Hematopoietic multipotent progenitor cell treated with erythropoietin and hydrocortisone succinate and interleukin-3 and kit ligand, for 17 days (in vitro differentiated cells): ENCODE measurements around the gene SLC10A3.

Experiments
- DNase-seq: peaks from one replicate; pipeline ENCODE4 v3.0.0-alpha.2; 2015; ENCODE audit warnings: low spot score

Gene SLC10A3

GRCh38 chrX:154484255-154485149 lies 5.9 kb downstream of the SLC10A3 start:
- DNase-seq, result peak; percentile 88

DNA sequence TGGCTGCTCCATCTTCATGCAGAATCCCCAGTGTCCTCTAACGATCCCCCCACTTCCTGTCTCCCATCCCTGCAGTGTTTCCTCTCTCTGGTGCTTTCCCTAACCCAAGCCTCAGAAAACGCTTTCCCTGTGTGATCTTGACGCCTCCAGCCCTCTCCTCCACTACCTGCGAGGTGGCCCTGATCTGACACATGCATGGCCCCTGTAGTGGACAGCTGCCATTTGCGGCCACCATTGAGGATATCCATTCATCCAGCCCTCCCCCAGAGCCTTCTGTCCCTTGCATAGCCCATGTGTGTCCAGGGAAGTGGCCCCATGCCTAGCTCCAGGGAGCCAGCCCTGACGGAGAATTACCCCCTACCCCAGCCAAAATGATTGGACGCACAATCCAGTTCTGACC lies 7.1 kb downstream of the SLC10A3 start:
- no peak for DNase-seq

DNA sequence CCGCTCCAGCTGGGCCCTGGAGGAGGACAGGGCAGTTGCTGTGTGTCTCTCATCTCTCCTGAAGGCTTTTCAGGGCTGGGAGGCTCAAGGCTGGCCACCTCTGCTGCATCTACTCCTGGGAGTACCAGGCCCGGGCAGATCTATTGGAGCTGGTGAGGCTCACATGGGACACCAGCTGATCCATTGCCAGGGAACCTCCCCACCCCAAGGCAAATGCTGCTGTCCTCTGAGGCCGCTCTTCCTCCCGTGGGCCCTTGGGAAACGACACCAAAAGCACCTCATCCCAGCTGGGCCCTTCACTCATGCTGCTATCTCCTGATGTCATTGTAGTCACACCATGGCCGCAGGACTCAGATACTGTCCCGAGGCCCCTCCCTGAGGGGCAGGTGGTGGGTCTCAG lies 7.6 kb downstream of the SLC10A3 start:
- no peak for DNase-seq

GRCh38 chrX:154481911-154482601 lies 8.4 kb downstream of the SLC10A3 start:
- no peak for DNase-seq

DNA sequence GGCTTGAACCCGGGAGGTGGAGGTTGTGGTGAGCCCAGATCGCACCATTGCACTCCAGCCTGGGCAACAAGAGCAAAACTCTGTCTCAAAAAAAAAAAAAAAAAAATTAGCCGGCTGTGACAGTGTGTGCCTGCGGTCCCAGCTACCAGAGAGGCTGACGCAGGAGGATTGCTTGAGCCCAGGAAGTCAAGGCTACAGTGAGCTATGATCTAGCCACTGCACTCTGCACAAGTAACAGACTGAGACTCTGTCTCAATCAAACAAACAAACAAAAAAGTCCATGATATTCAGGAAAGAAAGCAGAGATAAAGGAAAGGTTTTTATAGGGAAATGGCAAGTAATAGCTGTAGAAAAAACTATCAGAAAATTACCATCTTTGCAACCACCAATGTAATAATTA lies 9.2 kb downstream of the SLC10A3 start:
- DNase-seq, result no peak

DNA sequence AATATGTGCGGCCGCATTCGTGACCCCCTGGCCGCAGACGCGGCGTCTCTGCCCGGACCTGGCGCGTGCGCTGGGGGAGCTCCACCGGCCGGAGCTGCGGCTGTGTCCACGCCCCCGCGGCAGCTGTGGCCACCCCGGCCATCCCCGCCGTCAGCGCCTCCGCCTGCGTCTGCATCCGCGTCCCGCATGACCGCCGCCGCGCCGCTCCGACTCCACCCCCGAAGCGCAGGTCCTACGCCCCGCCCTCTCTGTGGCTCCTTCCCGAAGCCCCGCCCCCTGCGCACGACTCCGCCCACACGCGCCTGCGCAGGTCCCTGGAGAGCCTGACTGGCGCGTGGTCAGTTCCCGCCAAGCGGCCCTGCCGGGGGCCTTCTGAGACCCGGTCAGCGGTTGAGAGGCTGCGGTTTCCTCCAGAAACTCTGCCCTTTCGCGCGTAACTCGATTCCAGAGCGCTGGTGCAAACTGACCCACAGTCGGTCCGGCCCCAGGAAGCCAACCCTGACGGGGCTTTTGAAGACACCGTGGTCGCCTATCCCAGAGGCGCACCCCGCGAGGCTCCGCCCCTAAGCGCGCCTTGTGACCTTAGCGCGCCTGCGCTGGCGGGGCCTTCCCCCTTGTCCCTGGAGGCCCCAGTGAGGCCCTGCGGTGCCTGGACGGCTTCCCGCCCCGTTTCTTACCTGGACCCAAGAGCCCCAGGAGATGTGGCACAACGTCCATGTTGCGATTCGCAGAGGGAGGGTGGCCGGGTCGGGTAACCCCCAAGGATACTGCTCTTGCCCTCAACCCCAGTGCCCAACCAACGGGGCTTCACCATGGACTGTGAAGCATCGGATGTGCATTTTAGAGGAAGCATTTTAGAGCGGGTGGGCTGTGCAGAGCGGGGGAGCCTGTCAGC lies 11.5 kb downstream of the SLC10A3 start, which contains the start of gene LAGE3:
Gene LAGE3, minus strand, starts transcription at position 554 of the 895 bp plus-strand sequence. Its CDS starts 366 bp downstream, at position 188.
- DNase-seq, result peak; percentile 93

DNA sequence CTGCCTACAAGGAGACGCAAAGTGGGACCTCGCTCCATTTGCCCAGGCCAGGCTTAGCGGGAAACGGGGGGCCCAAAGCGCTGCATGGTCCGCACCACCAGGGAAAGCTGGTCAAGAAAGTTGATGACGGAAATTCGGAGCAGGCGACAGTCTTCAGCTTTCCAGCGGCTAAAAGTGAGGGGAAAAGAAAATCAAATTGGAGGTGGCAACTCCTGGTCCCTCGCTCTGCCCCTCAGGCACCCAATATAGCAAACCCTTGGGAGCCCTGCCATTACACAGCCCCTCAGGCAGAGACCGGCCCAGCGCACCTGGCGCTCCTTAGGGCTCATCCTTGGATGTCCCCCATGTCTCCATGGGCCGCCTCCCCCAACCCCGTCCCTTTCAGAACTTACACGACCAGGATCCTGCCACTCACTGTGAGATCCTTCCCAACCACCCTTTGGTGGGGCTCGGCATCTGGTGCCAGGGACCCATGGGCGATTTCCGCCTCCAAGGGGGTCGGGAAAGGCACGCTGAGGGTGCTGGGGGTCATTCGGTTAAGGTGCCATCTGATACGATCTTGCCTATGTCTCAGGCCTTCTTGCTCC lies 12.4 kb downstream of the SLC10A3 start:
- no peak for DNase-seq

DNA sequence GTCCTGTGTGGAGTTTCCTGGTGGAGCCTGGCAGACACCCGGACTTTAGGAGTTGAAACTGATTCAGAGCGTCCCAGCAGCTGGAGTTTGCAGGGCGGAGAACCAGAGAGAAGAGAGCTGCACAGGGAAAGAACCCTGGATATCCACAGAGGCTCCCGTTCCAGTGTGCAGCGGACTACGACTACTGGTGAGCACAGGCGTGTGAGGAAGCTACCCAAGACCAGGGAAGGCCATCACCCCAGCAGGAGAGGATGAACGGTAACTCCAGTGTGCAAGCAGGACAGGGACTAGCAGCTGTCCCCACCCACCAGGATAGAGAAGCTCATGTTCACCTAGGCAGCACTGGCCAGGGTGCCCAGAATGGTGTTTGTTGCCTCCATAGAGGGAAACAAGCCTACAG lies 13.6 kb downstream of the SLC10A3 start:
- no peak for DNase-seq

- no peak for DNase-seq
Measured at GRCh38 chrX:154473683-154474082, 16.7 kb downstream of the SLC10A3 start.

DNA sequence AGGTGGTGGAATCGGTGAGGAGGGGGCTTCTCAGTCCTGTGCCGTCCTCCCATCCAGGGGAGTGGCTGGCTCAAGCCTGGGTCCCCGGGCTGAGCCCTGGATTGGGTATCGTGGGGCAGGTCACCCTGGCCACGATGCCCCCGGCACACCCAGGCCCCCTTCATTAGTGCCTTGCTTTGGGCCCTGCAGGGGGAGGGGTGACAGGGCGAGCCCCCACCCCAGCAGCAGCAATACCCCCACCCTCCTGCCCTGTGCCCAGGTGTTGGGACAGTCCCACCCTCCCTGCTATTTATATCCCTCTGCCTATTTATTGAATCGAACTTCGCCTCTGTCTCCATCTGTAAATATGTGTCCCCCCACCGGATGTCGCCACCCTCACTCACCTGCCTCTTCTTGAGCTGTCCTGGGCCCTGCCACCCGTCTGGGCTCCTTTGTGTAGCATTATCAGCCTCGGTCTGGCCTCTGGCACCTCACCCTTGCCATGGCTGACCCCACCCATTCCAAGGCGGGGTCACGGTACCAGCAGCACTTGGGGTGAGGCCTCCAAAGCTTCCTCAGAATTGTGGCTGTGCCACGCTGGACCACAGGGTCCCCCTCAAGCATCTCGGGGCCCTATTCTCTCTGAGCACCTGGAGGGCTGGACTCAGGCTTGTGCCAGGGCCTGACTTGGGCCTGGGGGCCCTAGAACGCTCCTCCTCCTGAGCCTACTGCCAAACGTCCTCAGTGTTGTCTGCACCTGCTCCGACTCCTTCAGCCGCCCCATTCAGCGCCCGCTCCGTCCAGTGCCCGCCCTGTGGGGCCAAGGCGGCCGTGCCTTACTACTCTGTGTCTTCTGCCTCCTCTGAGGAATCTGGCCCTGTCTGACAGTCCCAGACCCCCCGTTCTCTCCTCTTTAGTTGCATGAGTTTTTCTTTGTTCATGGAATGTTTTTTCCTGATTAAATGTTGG lies 17.5 kb downstream of the SLC10A3 start:
- DNase-seq, result peak; percentile 69

GRCh38 chrX:154471839-154472684 lies 18.4 kb downstream of the SLC10A3 start:
- no peak for DNase-seq

DNA sequence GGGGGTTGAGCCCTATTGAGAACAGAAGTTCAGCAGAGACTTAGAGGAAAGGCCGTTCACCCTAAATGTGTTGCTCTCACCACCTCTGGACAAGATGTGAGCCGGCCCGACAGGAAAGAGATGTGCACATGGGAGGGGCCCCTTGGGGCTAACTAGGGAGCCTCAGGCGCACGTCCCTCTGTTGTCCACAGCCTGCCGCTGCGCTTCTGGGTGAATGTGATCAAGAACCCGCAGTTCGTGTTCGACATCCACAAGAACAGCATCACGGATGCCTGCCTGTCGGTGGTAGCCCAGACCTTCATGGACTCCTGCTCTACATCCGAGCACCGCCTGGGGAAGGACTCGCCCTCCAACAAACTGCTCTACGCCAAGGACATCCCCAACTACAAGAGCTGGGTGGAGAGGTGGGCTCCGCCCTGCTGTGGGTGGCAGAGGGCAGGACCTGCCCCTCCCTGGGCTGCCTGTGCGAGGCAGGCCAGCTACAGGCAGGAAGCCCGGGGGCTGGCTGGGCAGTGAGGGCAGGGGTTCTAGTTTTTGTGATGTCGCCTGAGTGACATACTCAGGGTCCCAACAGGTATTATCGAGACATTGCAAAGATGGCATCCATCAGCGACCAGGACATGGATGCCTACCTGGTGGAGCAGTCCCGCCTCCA lies 19.4 kb downstream of the SLC10A3 start:
- DNase-seq, result peak; percentile 7

GRCh38 chrX:154470434-154470833 lies 20.0 kb downstream of the SLC10A3 start:
- DNase-seq, result no peak

DNA sequence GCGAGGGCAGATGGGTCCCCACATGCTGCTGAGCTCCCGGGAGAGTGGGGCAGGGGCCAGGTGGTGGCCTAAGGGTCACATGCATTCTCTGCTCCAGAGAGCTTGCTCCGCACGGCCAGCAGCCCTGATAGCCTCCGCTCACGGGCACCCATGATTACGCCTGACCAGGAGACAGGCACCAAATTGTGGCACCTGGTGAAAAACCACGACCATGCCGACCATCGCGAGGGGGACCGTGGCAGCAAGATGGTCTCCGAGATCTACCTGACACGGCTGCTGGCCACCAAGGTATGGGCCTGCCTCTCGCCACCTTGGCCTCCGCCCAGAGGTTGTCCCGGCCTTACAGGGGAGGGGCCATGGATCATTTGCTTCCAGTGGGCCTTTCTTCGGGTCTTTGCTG lies 20.5 kb downstream of the SLC10A3 start:
- no peak for DNase-seq

DNA sequence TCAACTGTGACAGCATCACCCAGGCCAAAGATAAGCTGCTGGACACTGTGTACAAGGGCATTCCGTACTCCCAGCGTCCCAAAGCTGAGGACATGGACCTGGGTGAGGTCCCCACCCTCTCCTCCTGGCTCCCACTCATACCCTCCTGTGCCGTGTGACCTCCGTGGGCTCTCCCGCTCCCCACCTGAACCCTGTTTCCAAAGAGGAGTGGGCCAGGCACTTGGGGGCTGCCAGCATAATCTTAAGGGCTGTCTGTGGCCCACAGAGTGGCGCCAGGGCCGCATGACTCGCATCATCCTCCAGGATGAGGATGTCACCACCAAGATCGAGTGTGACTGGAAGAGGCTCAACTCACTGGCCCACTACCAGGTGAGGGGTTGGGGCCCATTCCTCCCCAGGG lies 21.3 kb downstream of the SLC10A3 start:
- no peak for DNase-seq

DNA sequence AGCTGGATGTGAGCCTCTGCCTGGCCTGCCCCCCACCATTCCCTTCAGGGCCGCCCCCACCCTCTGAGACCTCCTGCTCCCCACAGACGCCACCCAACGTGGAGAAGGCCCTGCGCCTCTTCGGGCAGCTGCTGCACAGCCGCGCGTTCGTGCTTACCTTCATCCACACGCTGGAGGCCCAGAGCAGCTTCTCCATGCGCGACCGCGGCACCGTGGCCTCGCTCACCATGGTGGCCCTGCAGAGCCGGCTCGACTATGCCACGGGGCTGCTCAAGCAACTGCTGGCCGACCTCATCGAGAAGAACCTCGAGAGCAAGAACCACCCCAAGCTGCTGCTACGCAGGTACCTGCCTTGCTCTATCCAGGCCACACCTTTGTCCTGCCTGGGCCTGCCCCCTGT lies 22.2 kb downstream of the SLC10A3 start:
- DNase-seq, result no peak

- no peak for DNase-seq
Measured at GRCh38 chrX:154467556-154467955, 22.9 kb downstream of the SLC10A3 start.

DNA sequence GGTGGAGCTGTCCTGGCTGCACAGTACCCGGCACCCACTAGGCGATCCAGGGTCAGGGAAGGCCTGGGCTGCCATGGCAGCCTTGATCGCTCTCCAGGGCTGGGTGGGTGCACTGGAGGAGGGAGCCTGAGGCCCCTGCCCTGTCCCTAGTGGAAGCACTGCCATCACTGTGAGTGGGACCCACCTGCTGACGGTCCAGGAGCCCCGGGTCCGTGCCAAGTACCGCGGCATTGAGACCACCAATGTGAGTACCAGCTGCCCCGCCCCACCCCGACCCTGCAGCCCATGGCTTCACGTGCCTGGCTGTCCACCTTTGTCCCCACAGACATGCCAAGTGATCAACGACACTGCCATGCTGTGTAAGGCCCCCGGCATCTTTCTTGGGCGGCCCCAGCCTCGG lies 23.5 kb downstream of the SLC10A3 start:
- DNase-seq, result no peak

DNA sequence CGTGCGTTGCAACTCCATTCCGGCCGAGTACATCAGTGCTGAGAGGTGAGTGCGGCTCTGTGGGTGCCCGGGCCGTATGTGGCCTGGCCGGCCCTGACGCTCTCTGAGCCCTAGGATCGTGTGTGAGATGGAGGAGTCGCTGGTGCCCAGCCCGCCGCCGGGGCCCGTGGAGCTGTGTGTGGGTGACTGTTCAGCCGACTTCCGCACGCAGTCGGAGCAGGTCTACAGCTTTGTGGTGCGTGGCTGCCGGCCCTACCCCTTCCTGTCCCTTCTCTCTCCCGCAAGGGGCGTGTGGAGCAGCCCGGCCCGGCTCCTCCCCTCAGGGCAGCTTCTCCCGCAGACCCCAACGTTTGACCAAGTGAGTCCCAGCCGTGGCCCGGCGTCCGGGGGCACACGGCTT lies 24.4 kb downstream of the SLC10A3 start:
- no peak for DNase-seq
